ENCODE measurements around the gene RBMS3. TPM values are rescaled to one million over a fixed set of nuclear protein-coding genes. Genes with fewer than 3 reads are reported as not detected.

Gene RBMS3
- total and polyA plus RNA-seq, 2 of the 8 experiments (the other 6 are each of a cell fraction or from before 2014, with no cell fraction given): 3.7 to 6.9 TPM

- Histone ChIP-seq H3K23me2 (ENCODE audit: low read depth, low read length) (no peaks in the 10 kb centered on the region), H3K9ac (replicated peaks in 1 of 4; ENCODE audit: extremely low read depth in 1 of 4, low read depth in 3 of 4, low read length in 3 of 4) (no peak overlapping the region), H3K56ac (replicated peaks; ENCODE audit: insufficient read length, low read depth, low read length) (no peak overlapping the region), H3K23ac (ENCODE audit: insufficient read length) (no peak overlapping the region), H3K36me3 (ENCODE audit: control insufficient read depth in 2 of 4, insufficient read depth in 4 of 4, low read length in 3 of 4) (no peaks in the 10 kb centered on the region), H3K14ac (ENCODE audit: insufficient read length) (no peak overlapping the region), H4K8ac (ENCODE audit: extremely low read depth, insufficient read depth, low read length) (no peak overlapping the region), H3K79me1 (ENCODE audit: low read depth, low read length) (no peaks in the 10 kb centered on the region), H4K5ac (ENCODE audit: insufficient read length, low read depth, low read length) (no peak overlapping the region), H3K4ac (replicated peaks; ENCODE audit: insufficient read length, low read depth, low read length) (no peak overlapping the region), H2BK120ac (replicated peaks; ENCODE audit: low read depth, low read length) (no peak overlapping the region), H3K4me2 (ENCODE audit: insufficient read depth in 1 of 2, low read depth in 2 of 2, low read length in 2 of 2) (no peak overlapping the region), H2AFZ (ENCODE audit: low read length) (no peak overlapping the region), H3K4me3 (ENCODE audit: extremely low read depth in 1 of 4, insufficient read depth in 2 of 4, low read depth in 3 of 4, low read length in 4 of 4) (no peak overlapping the region), H3K9me3 (ENCODE audit: insufficient read depth in 2 of 2, low read depth in 1 of 2, low read length in 1 of 2) (no peaks in the 10 kb centered on the region), H3K18ac (ENCODE audit: extremely low read depth, low read length) (no peak overlapping the region), H4K91ac (replicated peaks; ENCODE audit: insufficient read length, low read length) (no peak overlapping the region), H3K4me1 (replicated peaks in 1 of 4; ENCODE audit: control insufficient read depth in 3 of 4, insufficient read depth in 4 of 4, low read length in 3 of 4) (no peaks in the 10 kb centered on the region), H2BK12ac (ENCODE audit: low read depth, low read length) (no peak overlapping the region), H3K79me2 (ENCODE audit: control insufficient read depth in 1 of 2, insufficient read depth in 2 of 2, low read length in 2 of 2) (no peaks in the 10 kb centered on the region), H2BK20ac (ENCODE audit: low read length) (no peak overlapping the region), H2AK5ac (ENCODE audit: low read depth, low read length) (no peak overlapping the region), H2BK5ac (ENCODE audit: low read depth, low read length) (no peak overlapping the region), H3K27me3 (replicated peaks in 1 of 4; ENCODE audit: control insufficient read depth in 3 of 4, extremely low read depth in 1 of 4, insufficient read depth in 3 of 4, low read length in 3 of 4) (no peaks in the 10 kb centered on the region), H3K27ac (ENCODE audit: low read depth, low read length) (no peak overlapping the region), H2BK15ac (ENCODE audit: low read length) (no peak overlapping the region), H4K20me1 (replicated peaks in 1 of 2; ENCODE audit: control insufficient read depth in 1 of 2, insufficient read depth in 2 of 2, low read length in 2 of 2) (no peaks in the 10 kb centered on the region)
- DNase-seq (ENCODE audit: low read depth in 1 of 2, low spot score in 2 of 2) (no peak), FAIRE-seq (no peak)
- WGBS, 2 experiments (ENCODE audit: extremely low coverage in 1 of 2, insufficient coverage in 1 of 2, insufficient read length in 1 of 2, insufficient replicate concordance in 2 of 2, low coverage in 1 of 2, low lambda C conversion rate in 2 of 2, missing lambda C conversion rate in 1 of 2): 91% methylated on average over 1 of the region's 1 CpG; no CpG with 5 or more reads in 1 of the 2 experiments
- TF ChIP-seq POU5F1 (IDR thresholded peaks at IDR 0.05; ENCODE audit: low read depth, low read length): no peak
- CTCF ChIA-PET (ENCODE audit: partially characterized antibody): no interaction called here
- POLR2A ChIA-PET (ENCODE audit: partially characterized antibody): no interaction called here
These were observed 671.6 kb downstream of the RBMS3 start for GRCh38 chr3:29952431-29952830.
